WTC11 (cell line): ENCODE data around the gene TMEM243. TPM values are rescaled to one million over a fixed set of nuclear protein-coding genes. Genes with fewer than 3 reads are reported as not detected.
A peak's percentile ranks its signal among the peaks of the same experiment; 100 is the strongest.
"Not testable (repeated sequence)": the region's sequence is repeated elsewhere in the genome, so short reads cannot be mapped to it uniquely, and the experiment has no call there.

Experiments
- ATAC-seq: fragments of 200-7000 bp; cut with Tn5 transposase; 2 replicates; pipeline ENCODE4 v1.10.0; 2021; ENCODE audit warnings: mild to moderate bottlenecking, moderate library complexity
- CTCF ChIA-PET: fragments of 300-600 bp; sonication (Branson Sonifier 250); formaldehyde crosslinking; loops from one replicate; lab custom pipeline; 2021; ENCODE audit warnings: antibody characterized with exemption; lab: Charles Lee
- POLR2A ChIA-PET: fragments of 350-600 bp; sonication (Branson Sonifier 250); formaldehyde crosslinking; loops from one replicate; lab custom pipeline; 2021; ENCODE audit warnings: antibody characterized with exemption; lab: Charles Lee
- DNase-seq: peaks from one replicate; pipeline ENCODE4 v3.0.0; 2021; ENCODE audit warnings: low spot score
- H3K27ac Mint-ChIP-seq: 2 replicates; pipeline ENCODE4 v1.8.0; 2021; ENCODE audit warnings: mixed read lengths
- H3K27me3 Mint-ChIP-seq: 2 replicates; pipeline ENCODE4 v1.8.0; 2021; ENCODE audit warnings: low read depth, mild to moderate bottlenecking, moderate library complexity, mixed read lengths
- H3K36me3 Mint-ChIP-seq: 2 replicates; pipeline ENCODE4 v1.8.0; 2021; ENCODE audit warnings: mixed read lengths
- H3K4me1 Mint-ChIP-seq: 2 replicates; pipeline ENCODE4 v1.8.0; 2022; ENCODE audit warnings: mixed read lengths
- H3K4me3 Mint-ChIP-seq: 2 replicates; pipeline ENCODE4 v1.8.0; 2021; ENCODE audit warnings: mild to moderate bottlenecking, moderate library complexity, mixed read lengths
- H3K9me3 Mint-ChIP-seq: 2 replicates; pipeline ENCODE4 v1.8.0; 2021; ENCODE audit warnings: mixed read lengths
- GRHL2 ChIP-seq: fragments of 250-450 bp; sonication (Bioruptor Pico); IDR thresholded peaks from 2 replicates; pipeline ENCODE4 v1.8.0; 2022; ENCODE audit warnings: mild to moderate bottlenecking, moderate library complexity; ENCODE audit not compliant: insufficient replicate concordance, severe bottlenecking
- IRF2 ChIP-seq: sonication (generic); formaldehyde crosslinking; IDR thresholded peaks from 2 replicates; pipeline ENCODE4 v1.8.0; 2022; ENCODE audit warnings: low read depth, missing genetic modification reagents, borderline replicate concordance
- SMAD3 ChIP-seq: sonication (generic); formaldehyde crosslinking; IDR thresholded peaks from 2 replicates; pipeline ENCODE4 v1.8.0; 2022; ENCODE audit warnings: missing genetic modification reagents, mild to moderate bottlenecking, borderline replicate concordance
- TCF7 ChIP-seq: sonication (generic); formaldehyde crosslinking; IDR thresholded peaks from 2 replicates; pipeline ENCODE4 v1.8.0; 2022; ENCODE audit warnings: mild to moderate bottlenecking, low read depth, missing genetic modification reagents, moderate library complexity
- total RNA-seq: library from RNA; stranded (reverse); gene quantifications from 3 replicates; pipeline ENCODE4 v1.2.3, GENCODE V29; 2021
- TF ChIP-seq, protein P1 (sequence below): sonication (generic); formaldehyde crosslinking; IDR thresholded peaks from 2 replicates; pipeline ENCODE4 v1.8.0; 2022; ENCODE audit warnings: missing genetic modification reagents
- TF ChIP-seq, protein P2 (sequence below): sonication (generic); formaldehyde crosslinking; conservative IDR thresholded peaks from 2 replicates; pipeline ENCODE4 v1.8.1; 2022; ENCODE audit warnings: mild to moderate bottlenecking, missing genetic modification reagents
- TF ChIP-seq, protein P3 (sequence below): sonication (generic); formaldehyde crosslinking; IDR thresholded peaks from 2 replicates; pipeline ENCODE4 v1.8.0; 2023; ENCODE audit warnings: missing genetic modification reagents, mild to moderate bottlenecking, borderline replicate concordance
- TF ChIP-seq, protein P4 (sequence below): sonication (generic); formaldehyde crosslinking; conservative IDR thresholded peaks from 2 replicates; pipeline ENCODE4 v1.8.1; 2023; ENCODE audit warnings: mild to moderate bottlenecking, low read depth, missing genetic modification reagents, moderate library complexity
- TF ChIP-seq, protein P5 (sequence below): fragments of 250-450 bp; sonication (Bioruptor Pico); IDR thresholded peaks from 2 replicates; pipeline ENCODE4 v1.9.0; 2021; ENCODE audit warnings: mild to moderate bottlenecking, borderline replicate concordance

TMEM243 gene
- total RNA-seq, 1 experiment from 2014 or later, result 29.0 TPM

DNA sequence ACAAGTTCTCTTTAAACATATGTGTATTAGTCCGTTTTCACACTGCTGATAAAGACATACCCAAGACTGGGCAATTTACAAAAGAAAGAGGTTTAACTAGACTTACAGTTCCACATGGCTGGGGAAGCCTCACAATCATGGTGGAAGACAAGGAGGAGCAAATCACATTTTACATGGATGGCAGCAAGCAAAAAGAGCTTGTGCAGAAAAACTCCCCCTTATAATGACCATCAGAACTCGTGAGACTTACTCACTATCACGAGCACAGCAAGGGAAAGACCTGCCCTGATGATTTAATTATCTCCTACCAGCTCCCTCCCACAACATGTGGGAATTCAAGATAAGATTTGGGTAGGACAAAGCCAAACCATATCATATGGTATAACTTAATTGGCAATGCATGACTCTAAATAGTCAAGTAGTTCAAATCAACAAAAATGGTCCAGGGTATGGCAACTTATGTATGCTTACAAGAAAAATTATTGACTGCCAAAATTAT is 34.1 kb upstream of the TMEM243 start (continued):
- TF ChIP-seq, protein P1, sequence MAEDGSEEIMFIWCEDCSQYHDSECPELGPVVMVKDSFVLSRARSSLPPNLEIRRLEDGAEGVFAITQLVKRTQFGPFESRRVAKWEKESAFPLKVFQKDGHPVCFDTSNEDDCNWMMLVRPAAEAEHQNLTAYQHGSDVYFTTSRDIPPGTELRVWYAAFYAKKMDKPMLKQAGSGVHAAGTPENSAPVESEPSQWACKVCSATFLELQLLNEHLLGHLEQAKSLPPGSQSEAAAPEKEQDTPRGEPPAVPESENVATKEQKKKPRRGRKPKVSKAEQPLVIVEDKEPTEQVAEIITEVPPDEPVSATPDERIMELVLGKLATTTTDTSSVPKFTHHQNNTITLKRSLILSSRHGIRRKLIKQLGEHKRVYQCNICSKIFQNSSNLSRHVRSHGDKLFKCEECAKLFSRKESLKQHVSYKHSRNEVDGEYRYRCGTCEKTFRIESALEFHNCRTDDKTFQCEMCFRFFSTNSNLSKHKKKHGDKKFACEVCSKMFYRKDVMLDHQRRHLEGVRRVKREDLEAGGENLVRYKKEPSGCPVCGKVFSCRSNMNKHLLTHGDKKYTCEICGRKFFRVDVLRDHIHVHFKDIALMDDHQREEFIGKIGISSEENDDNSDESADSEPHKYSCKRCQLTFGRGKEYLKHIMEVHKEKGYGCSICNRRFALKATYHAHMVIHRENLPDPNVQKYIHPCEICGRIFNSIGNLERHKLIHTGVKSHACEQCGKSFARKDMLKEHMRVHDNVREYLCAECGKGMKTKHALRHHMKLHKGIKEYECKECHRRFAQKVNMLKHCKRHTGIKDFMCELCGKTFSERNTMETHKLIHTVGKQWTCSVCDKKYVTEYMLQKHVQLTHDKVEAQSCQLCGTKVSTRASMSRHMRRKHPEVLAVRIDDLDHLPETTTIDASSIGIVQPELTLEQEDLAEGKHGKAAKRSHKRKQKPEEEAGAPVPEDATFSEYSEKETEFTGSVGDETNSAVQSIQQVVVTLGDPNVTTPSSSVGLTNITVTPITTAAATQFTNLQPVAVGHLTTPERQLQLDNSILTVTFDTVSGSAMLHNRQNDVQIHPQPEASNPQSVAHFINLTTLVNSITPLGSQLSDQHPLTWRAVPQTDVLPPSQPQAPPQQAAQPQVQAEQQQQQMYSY (CRISPR knock-in tag), result no peak
- no peak for TF ChIP-seq IRF2 (CRISPR knock-in tag)
- TF ChIP-seq, all 79 proteins: peak for 0

DNA sequence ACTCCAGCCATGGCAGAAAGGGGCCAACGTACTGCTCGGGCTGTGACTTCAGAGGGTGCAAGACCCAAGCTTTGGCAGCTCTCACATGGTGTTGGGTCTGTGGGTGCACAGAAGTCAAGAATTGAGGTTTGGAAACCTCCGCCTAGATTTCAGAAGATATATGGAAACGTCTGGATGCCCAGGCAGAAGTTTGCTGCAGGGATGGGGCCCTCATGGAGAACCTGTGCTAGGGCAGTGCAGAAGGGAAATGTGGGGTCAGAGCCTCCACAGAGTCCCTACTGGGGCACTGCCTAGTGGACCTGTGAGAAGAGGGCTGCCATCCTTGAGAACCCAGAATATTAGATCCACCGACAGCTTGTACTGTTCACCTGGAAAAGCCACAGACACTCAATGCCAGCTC is 26.1 kb upstream of the TMEM243 start:
- CTCF ChIA-PET, result not testable (repeated sequence)

DNA sequence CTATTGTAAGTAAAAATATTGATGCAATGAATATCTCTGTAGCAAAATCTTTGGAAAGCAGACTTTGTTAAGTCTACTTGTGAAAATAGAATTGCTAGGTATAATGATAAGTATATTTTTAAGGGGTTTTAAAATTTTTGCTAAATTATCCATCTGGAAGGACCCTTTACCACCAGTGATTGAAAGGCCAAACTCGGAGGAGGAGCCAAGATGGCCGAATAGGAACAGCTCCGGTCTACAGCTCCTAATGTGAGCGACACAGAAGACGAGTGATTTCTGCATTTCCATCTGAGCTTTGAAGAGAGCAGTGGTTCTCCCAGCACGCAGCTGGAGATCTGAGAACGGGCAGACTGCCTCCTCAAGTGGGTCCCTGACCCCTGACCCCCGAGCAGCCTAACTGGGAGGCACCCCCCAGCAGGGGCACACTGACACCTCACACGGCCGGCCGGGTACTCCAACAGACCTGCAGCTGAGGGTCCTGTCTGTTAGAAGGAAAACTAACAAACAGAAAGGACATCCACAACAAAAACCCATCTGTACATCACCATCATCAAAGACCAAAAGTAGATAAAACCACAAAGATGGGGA is 19.0 kb upstream of the TMEM243 start:
- DNase-seq, POLR2A ChIA-PET, H3K27ac Mint-ChIP-seq, H3K36me3 Mint-ChIP-seq, ATAC-seq, H3K4me1 Mint-ChIP-seq, H3K27me3 Mint-ChIP-seq: not testable (repeated sequence)
- Mint-ChIP-seq H3K9me3 (peaks cover 15% of the 10 kb centered on the region), H3K4me3 (peak overlapping the region; percentile 43)
- CTCF ChIA-PET, result interaction anchor here (0.6 kb wide), 1 partner anchor 181 kb away, joined by 3 read pairs; no protein-coding TSS in a partner anchor

More for the DNA sequence above, 26.1 kb upstream of the TMEM243 start:
- POLR2A ChIA-PET, H3K4me3 Mint-ChIP-seq, ATAC-seq, H3K27ac Mint-ChIP-seq, H3K27me3 Mint-ChIP-seq, H3K4me1 Mint-ChIP-seq, DNase-seq: not testable (repeated sequence)
- H3K36me3 Mint-ChIP-seq, result peaks cover 27% of the 10 kb centered on the region
- H3K9me3 Mint-ChIP-seq, result peaks cover 32% of the 10 kb centered on the region

DNA sequence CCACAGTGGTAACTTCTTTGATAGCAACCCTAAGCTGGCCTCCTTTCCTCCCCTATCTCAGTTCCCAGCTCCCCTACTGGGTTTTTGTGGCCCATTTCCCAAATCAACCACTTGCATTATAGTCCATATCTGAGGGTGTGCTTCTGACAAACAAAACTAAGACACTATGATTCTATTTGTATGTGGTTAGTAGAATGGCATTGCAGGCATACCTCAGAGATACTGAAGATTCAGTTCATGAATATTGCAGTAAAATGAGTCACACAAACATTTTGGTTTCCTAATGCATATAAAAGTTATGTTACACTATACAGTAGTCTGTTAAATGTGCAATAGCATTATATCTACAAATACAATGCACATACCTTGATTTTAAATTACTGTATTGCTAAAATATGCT is 15.4 kb upstream of the TMEM243 start:
- DNase-seq, result no peak
- H3K9me3 Mint-ChIP-seq, result no peaks in the 10 kb centered on the region; the same call in 1 of the 2 replicates
- H3K27me3 Mint-ChIP-seq, result peaks cover 4% of the 10 kb centered on the region; the same call in 1 of the 2 replicates
- ChIA-PET CTCF (no interaction called here), POLR2A (no interaction called here)
- H3K36me3 Mint-ChIP-seq, result no peaks in the 10 kb centered on the region
- H3K4me1 Mint-ChIP-seq, result no peaks in the 10 kb centered on the region
- no peak for ATAC-seq
- H3K4me3 Mint-ChIP-seq, result no peak overlapping the region
- H3K27ac Mint-ChIP-seq, result no peak overlapping the region
- TF ChIP-seq, protein P2, sequence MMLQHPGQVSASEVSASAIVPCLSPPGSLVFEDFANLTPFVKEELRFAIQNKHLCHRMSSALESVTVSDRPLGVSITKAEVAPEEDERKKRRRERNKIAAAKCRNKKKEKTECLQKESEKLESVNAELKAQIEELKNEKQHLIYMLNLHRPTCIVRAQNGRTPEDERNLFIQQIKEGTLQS, result no peak
- no peak for TF ChIP-seq SMAD3 (CRISPR knock-in tag)
- TF ChIP-seq TCF7 (CRISPR knock-in tag), result no peak
- TF ChIP-seq, protein P3, sequence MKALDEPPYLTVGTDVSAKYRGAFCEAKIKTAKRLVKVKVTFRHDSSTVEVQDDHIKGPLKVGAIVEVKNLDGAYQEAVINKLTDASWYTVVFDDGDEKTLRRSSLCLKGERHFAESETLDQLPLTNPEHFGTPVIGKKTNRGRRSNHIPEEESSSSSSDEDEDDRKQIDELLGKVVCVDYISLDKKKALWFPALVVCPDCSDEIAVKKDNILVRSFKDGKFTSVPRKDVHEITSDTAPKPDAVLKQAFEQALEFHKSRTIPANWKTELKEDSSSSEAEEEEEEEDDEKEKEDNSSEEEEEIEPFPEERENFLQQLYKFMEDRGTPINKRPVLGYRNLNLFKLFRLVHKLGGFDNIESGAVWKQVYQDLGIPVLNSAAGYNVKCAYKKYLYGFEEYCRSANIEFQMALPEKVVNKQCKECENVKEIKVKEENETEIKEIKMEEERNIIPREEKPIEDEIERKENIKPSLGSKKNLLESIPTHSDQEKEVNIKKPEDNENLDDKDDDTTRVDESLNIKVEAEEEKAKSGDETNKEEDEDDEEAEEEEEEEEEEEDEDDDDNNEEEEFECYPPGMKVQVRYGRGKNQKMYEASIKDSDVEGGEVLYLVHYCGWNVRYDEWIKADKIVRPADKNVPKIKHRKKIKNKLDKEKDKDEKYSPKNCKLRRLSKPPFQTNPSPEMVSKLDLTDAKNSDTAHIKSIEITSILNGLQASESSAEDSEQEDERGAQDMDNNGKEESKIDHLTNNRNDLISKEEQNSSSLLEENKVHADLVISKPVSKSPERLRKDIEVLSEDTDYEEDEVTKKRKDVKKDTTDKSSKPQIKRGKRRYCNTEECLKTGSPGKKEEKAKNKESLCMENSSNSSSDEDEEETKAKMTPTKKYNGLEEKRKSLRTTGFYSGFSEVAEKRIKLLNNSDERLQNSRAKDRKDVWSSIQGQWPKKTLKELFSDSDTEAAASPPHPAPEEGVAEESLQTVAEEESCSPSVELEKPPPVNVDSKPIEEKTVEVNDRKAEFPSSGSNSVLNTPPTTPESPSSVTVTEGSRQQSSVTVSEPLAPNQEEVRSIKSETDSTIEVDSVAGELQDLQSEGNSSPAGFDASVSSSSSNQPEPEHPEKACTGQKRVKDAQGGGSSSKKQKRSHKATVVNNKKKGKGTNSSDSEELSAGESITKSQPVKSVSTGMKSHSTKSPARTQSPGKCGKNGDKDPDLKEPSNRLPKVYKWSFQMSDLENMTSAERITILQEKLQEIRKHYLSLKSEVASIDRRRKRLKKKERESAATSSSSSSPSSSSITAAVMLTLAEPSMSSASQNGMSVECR (CRISPR knock-in tag), result no peak
- TF ChIP-seq, protein P4, sequence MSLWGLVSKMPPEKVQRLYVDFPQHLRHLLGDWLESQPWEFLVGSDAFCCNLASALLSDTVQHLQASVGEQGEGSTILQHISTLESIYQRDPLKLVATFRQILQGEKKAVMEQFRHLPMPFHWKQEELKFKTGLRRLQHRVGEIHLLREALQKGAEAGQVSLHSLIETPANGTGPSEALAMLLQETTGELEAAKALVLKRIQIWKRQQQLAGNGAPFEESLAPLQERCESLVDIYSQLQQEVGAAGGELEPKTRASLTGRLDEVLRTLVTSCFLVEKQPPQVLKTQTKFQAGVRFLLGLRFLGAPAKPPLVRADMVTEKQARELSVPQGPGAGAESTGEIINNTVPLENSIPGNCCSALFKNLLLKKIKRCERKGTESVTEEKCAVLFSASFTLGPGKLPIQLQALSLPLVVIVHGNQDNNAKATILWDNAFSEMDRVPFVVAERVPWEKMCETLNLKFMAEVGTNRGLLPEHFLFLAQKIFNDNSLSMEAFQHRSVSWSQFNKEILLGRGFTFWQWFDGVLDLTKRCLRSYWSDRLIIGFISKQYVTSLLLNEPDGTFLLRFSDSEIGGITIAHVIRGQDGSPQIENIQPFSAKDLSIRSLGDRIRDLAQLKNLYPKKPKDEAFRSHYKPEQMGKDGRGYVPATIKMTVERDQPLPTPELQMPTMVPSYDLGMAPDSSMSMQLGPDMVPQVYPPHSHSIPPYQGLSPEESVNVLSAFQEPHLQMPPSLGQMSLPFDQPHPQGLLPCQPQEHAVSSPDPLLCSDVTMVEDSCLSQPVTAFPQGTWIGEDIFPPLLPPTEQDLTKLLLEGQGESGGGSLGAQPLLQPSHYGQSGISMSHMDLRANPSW, result no peak
- no peak for TF ChIP-seq GRHL2
- TF ChIP-seq, protein P5, sequence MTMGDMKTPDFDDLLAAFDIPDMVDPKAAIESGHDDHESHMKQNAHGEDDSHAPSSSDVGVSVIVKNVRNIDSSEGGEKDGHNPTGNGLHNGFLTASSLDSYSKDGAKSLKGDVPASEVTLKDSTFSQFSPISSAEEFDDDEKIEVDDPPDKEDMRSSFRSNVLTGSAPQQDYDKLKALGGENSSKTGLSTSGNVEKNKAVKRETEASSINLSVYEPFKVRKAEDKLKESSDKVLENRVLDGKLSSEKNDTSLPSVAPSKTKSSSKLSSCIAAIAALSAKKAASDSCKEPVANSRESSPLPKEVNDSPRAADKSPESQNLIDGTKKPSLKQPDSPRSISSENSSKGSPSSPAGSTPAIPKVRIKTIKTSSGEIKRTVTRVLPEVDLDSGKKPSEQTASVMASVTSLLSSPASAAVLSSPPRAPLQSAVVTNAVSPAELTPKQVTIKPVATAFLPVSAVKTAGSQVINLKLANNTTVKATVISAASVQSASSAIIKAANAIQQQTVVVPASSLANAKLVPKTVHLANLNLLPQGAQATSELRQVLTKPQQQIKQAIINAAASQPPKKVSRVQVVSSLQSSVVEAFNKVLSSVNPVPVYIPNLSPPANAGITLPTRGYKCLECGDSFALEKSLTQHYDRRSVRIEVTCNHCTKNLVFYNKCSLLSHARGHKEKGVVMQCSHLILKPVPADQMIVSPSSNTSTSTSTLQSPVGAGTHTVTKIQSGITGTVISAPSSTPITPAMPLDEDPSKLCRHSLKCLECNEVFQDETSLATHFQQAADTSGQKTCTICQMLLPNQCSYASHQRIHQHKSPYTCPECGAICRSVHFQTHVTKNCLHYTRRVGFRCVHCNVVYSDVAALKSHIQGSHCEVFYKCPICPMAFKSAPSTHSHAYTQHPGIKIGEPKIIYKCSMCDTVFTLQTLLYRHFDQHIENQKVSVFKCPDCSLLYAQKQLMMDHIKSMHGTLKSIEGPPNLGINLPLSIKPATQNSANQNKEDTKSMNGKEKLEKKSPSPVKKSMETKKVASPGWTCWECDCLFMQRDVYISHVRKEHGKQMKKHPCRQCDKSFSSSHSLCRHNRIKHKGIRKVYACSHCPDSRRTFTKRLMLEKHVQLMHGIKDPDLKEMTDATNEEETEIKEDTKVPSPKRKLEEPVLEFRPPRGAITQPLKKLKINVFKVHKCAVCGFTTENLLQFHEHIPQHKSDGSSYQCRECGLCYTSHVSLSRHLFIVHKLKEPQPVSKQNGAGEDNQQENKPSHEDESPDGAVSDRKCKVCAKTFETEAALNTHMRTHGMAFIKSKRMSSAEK (CRISPR knock-in tag), result no peak
